Endometrial microvascular endothelial cells (primary cell): Measurements from ENCODE around the gene IL1RL1. TPM values are rescaled to one million over a fixed set of nuclear protein-coding genes. Genes with fewer than 3 reads are reported as not detected.
"Not testable (repeated sequence)": the region's sequence is repeated elsewhere in the genome, so short reads cannot be mapped to it uniquely, and the experiment has no call there.

Experiments
- in situ Hi-C: cut with HindIII; loops from 2 replicates; pipeline ENCODE4 v1.10.0; 2017; ENCODE audit warnings: low sequenced_read_pairs, low pct_unique_long_range_greater_than_20kb; ENCODE audit errors: inconsistent ontology term
- total RNA-seq: library from RNA; depleted of rRNA; stranded (reverse); fragments of >200 nt; gene quantifications from one replicate; pipeline ENCODE4 v1.2.3, GENCODE V29; 2015; ENCODE audit errors: inconsistent ontology term

Gene IL1RL1
- total RNA-seq, 1 donor from 2014 or later: 128 TPM

DNA sequence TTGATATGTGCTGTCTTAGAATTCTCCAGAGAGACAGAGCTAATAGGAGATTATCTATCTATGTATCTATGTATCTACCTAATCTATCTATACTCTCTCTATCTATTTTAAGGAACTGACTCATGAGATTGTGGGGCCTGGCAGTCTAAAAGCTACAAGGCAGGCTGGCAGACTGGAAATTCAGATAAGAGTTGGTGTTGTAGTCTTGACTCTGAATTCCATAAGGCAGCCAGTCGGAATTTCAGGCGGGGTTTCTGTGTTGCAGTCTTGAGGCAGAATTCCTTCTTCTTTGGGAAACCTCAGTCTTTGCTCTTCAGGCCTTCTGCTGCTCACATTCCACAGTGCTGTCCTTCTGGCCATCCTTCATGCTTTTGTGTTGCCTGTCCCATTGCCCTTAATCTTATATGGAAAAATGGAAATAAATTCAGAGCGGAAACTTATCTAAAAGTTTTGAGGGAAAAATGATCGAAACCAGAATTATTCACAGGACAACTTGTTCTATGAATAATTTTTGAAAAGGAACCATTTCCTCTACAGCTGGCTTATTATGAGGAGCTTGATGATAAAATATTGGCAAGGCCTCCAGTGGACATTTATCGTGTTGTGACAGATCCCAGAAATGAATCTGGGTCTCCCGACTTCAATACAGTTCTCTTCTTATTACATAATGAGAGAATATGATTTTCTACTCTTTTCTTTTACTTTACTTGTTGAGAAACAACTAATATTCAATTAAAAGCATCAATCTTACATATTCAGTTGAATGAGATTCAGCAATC lies 10.8 kb downstream of the IL1RL1 start:
- in situ Hi-C loops: no loop called here

GRCh38 chr2:102324914-102325313 lies 13.6 kb downstream of the IL1RL1 start:
- in situ Hi-C loops: not testable (repeated sequence)

DNA sequence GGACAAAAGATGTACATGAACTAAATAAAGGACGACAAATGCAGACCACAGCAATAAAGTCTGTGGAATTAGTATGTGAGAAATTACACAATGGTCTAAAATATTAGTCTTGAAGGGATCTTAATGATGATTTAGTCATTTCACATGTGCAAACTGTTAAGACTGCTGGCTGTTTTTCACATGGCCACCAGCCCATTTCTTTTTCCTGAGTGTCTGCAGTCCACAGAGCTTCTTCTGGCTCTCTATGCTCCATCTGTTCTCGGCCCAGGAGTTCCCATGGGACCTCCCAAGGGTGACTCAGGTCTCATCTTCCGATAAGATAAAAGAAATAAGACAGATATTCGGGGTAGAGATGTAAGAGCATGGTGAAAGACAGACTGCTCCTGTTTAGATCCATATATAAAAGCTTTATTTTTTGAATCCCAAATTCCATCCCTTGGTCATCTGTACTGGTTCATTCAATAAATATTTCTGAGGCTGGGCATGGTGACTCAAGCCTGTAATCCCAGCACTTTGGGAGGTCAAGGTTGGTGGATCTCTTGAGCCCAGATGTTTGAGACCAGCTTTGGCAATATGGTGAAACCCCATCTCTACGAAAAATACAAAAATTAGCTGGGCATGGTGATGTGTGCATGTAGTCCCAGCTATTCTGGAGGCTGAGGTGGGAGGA lies 20.1 kb downstream of the IL1RL1 start:
- in situ Hi-C loops: no loop called here

- in situ Hi-C loops: no loop called here
Measured at GRCh38 chr2:102334486-102334885, 23.1 kb downstream of the IL1RL1 start.

GRCh38 chr2:102335871-102336366 lies 24.6 kb downstream of the IL1RL1 start:
- in situ Hi-C loops: no loop called here

GRCh38 chr2:102336502-102336945 lies 25.2 kb downstream of the IL1RL1 start:
- in situ Hi-C loops: no loop called here

DNA sequence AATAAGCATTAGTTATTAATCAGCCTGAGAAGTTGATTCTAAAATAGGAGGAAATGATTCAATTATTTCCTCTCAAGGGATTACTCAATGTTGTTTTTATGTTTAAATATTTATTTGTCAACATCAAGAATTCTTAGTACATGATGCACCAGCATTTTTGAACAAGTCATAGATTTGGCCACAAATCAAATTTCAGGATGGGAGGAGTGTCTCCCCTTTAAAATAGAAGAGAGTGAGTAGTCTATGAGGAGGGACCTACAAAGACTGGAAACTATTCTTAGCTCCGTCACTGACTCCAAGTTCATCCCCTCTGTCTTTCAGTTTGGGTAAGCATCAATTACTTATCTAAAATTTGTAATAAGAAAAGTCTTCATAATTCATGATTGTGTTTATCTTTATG lies 25.6 kb downstream of the IL1RL1 start:
- in situ Hi-C loops: no loop called here

GRCh38 chr2:102337481-102338386 lies 26.4 kb downstream of the IL1RL1 start:
- in situ Hi-C loops: no loop called here

DNA sequence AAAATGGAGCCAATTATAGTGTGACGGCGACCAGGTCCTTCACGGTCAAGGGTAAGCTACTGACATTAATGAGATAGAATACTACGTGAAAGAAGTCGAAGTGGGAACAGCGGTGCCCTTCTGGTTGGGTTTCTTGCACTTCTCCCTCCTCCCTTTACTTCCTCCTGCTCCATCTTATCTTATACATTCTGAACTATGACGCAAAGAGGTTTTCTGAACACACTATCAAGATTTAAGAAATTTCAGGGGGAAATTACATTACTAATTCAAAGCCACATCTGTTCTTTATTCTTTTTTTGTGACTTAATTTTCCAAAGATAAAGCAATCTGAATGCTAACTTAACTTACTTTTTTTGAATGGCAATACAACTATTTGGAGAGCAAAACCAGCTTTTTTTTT lies 29.4 kb downstream of the IL1RL1 start:
- in situ Hi-C loops: no loop called here

GRCh38 chr2:102342888-102343287 lies 31.5 kb downstream of the IL1RL1 start:
- in situ Hi-C loops: no loop called here

- in situ Hi-C loops: no loop called here
Measured at GRCh38 chr2:102344397-102344796, 33.0 kb downstream of the IL1RL1 start.

- in situ Hi-C loops: no loop called here
Measured at GRCh38 chr2:102345329-102345920, 34.1 kb downstream of the IL1RL1 start.

DNA sequence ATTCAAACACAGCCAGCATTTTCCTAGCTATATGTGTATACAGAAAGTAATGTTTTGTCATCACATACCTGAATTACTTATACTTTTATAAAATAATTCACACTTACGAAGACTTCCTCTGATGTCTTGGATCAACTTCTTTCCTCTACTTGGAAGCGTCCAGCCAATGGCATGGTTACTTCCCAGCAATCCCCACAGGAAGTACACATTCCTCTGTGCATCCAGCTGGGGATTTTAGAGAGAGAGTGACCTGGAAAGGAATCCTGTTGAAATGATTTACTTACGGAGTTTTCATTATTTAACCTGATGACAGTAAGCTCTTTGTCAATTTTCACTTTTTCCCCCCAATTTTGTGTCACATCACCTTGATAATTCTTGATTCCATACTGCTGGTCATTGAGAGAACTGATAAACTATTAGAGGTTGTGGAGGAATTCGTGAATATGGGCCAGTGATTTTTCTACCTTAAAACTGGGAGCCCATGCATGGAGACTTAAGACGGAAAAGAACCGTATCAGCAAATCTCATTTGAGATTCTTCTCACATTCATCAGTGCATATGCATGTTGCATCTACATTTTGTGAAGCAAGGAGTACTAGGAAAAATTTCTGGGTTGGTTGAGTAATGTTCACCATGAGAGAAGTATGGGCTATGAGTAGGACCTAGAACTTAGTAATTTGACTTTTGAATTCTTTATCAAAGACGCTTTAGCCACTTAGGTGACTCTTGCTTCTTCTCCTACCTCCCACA lies 35.2 kb downstream of the IL1RL1 start:
- in situ Hi-C loops: no loop called here

GRCh38 chr2:102350137-102350793 lies 38.9 kb downstream of the IL1RL1 start:
- in situ Hi-C loops: no loop called here

- in situ Hi-C loops: no loop called here
Measured at GRCh38 chr2:102355526-102356380, 44.4 kb downstream of the IL1RL1 start, which contains the start of gene IL18R1. IL18R1 (plus strand) TSS chr2:102355796; CDS start chr2:102362661, 6,865 bp downstream.

- in situ Hi-C loops: no loop called here
Measured at GRCh38 chr2:102356381-102356712, 45.0 kb downstream of the IL1RL1 start.

DNA sequence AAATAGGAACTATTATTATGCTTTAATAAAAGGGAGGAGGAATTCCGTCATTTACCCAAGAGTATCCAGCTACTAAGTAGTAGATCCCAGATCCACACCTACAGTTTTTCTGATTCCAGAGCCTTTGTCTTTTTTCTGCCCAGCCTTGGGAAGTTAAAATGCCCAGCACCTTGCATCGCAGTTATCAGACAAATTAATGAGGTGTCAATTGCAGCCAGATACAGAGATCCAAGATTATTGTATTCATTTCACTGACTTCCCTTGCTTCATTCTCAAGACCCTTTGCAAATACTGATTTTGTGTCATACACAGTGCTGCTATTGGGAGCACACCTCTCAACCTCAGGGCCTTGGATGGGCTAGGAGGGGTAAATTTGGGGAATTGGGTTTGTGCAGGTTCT lies 45.4 kb downstream of the IL1RL1 start:
- in situ Hi-C loops: no loop called here
